K562 treated with DMSO at 1 percent for 4 hours (cell line): ENCODE measurements around the gene STK39. TPM values are rescaled to one million over a fixed set of nuclear protein-coding genes. Genes with fewer than 3 reads are reported as not detected.

Source experiments
- total RNA-seq: library from RNA; unstranded; fragments of 300-600 nt; gene quantifications from 2 replicates; pipeline ENCODE4 v1.2.3, GENCODE V29; 2022; ENCODE audit not compliant: insufficient read depth

Gene STK39
- 0.41 TPM in 1 of 2 replicates, not detected in the other for total RNA-seq

DNA sequence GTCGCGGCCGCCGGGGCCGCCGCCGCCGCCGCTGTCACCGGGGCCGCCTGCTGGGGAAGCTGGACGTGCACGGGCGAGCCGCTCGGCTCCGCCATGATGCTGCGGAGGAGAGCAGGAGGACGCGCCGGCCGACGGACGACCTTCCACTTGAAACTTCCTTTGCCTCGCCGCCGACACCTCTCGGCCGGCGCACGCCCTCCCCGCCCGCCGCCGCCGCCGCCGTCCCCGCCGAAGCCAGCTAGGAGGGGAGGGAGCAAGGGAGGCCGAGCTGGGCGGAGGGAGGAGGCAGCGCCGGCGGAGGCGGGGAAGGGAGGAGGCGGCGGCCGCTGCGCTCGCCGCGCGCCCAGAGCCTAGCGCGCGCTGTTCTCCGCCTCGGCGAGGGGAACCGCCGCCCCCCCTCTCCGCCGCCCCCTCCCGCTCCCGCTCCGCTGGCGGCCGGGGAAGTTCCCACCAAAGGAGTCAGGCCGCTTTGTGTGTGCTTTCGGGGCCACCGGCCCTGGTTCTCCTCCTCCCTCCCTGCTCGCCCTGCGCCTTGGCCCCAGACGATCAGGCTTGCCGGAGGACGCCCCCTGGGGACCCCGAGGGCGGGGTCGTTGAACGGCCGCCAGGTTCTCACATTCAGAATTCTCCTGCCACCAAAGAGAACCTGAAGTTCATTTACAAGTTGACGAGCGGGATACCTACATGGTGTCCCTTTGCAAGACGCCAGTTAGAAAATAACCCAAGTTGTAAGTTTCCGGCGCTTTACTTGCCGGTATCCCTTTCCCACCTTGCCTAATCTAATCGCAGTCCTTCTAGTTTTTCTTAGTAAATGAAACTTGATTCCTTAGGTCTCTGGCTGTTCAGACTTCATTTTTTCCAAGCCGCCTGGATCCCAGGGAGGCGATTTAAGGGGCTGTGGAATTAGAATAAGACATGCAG lies at the start of gene STK39:
Gene STK39 (minus strand): TSS at position 255 of the 921 bp plus-strand sequence. CDS start 160 bp downstream, at position 95.

Other genes starting within 250 kb of the STK39 start
- gene CERS6, start 208.7 kb upstream of the STK39 start, total RNA-seq: 5.4 TPM in 2 replicates